HepG2 (cell line): ENCODE measurements around the gene EMCN. TPM values are rescaled to one million over a fixed set of nuclear protein-coding genes. Genes with fewer than 3 reads are reported as not detected.

ENCODE experiments used
- ATAC-seq: fragments of 200-7000 bp; cut with Tn5 transposase; 3 replicates; pipeline ENCODE4 v1.9.1; 2020; ENCODE audit warnings: mild to moderate bottlenecking, moderate library complexity
- BruUV-seq: library from RNA; stranded (reverse); fragments of 400-500 nt; replicated peaks from 2 replicates; lab custom pipeline; 2021; lab: Mats Ljungman, UMichigan
- CTCF ChIA-PET: fragments of 300-600 bp; formaldehyde crosslinking; extraction: SDS; loops from one replicate; lab custom pipeline; 2021; ENCODE audit warnings: low total read pairs, inconsistent platforms, low intra/inter-chr PET ratio; lab: Yijun Ruan, JAX
- POLR2A ChIA-PET: fragments of 350-600 bp; sonication (Branson Sonifier 250); formaldehyde crosslinking; loops from one replicate; lab custom pipeline; 2020; ENCODE audit warnings: antibody characterized with exemption, inconsistent platforms; lab: Yijun Ruan, JAX
- DNase-seq: peaks from one replicate; pipeline ENCODE4 v3.0.0-alpha.2; 2015; ENCODE audit warnings: low spot score
- FAIRE-seq: peaks from 3 replicates; lab custom pipeline; 2011; peaks lifted over from hg19 to GRCh38; lab: Jason Lieb, UNC
- H2AFZ ChIP-seq: one replicate; pipeline ENCODE4 v1.6.1; 2011; ENCODE audit warnings: low read length, inconsistent platforms
- H3K27ac ChIP-seq: fragments of 300-600 bp; 3 replicates; pipeline ENCODE4 v1.8.0; 2011; ENCODE audit warnings: mixed run types, mild to moderate bottlenecking, mixed read lengths, low read length, inconsistent platforms; ENCODE audit not compliant: insufficient read depth; ENCODE audit errors: extremely low read length
- H3K27me3 ChIP-seq, 2 experiments: fragments of 200-600 bp in 1 of 2; 2 replicates in 1 of 2; 3 replicates in 1 of 2; pipeline versions ENCODE4 v1.6.0 to v1.8.0; 2011; ENCODE audit warnings: low read length in 2 of 2, mild to moderate bottlenecking in 2 of 2, moderate library complexity in 2 of 2, inconsistent platforms in 1 of 2; ENCODE audit not compliant: insufficient read depth in 2 of 2, control insufficient read depth in 1 of 2
- H3K36me3 ChIP-seq, 2 experiments: fragments of 200-600 bp in 1 of 2; replicated peaks in 1 of 2; 2 replicates in 1 of 2; 3 replicates in 1 of 2; pipeline versions ENCODE4 v1.5.1 to v1.8.0; 2011; ENCODE audit warnings: low read length in 2 of 2, inconsistent platforms in 1 of 2; ENCODE audit not compliant: insufficient read depth in 2 of 2, control insufficient read depth in 1 of 2
- H3K4me1 ChIP-seq: 2 replicates; pipeline ENCODE4 v1.5.1; 2012; ENCODE audit warnings: low read length, inconsistent platforms; ENCODE audit not compliant: insufficient read depth
- H3K4me2 ChIP-seq: 2 replicates; pipeline ENCODE4 v1.6.0; 2011; ENCODE audit warnings: low read depth, low read length, inconsistent platforms
- H3K4me3 ChIP-seq, 3 experiments: fragments of 200-600 bp in 1 of 3; sonication (generic), shearing (Covaris generic) in 1 of 3; replicated peaks in 1 of 3; 2 replicates each; pipeline ENCODE4 v1.5.1; 2011 to 2016; ENCODE audit warnings: low read length in 3 of 3, inconsistent platforms in 2 of 3, low read depth in 2 of 3, mild to moderate bottlenecking in 2 of 3, control low read depth in 1 of 3, mixed read lengths in 1 of 3; ENCODE audit not compliant: insufficient read depth in 1 of 3
- H3K79me2 ChIP-seq: one replicate; pipeline ENCODE4 v1.6.1; 2011; ENCODE audit warnings: low read length, inconsistent platforms; ENCODE audit not compliant: insufficient read depth
- H3K9ac ChIP-seq: 2 replicates; pipeline ENCODE4 v1.6.0; 2011; ENCODE audit warnings: mild to moderate bottlenecking, low read depth, low read length, inconsistent platforms; ENCODE audit not compliant: insufficient read depth
- H3K9me3 ChIP-seq: 2 replicates; pipeline ENCODE4 v1.5.1; 2012; ENCODE audit warnings: mild to moderate bottlenecking, low read length
- H4K20me1 ChIP-seq: 2 replicates; pipeline ENCODE4 v1.6.0; 2011; ENCODE audit warnings: inconsistent platforms, mild to moderate bottlenecking, low read length, moderate library complexity; ENCODE audit not compliant: insufficient read depth
- AHDC1 ChIP-seq: sonication (generic); formaldehyde crosslinking; IDR thresholded peaks from 2 replicates; pipeline ENCODE4 v1.5.1; 2020; ENCODE audit warnings: mild to moderate bottlenecking, missing genetic modification reagents, borderline replicate concordance
- HDAC2 ChIP-seq: sonication (generic); formaldehyde crosslinking; IDR thresholded peaks from 2 replicates; pipeline ENCODE4 v1.4.0; 2020; ENCODE audit warnings: missing genetic modification reagents
- SNAI1 ChIP-seq: sonication (generic); formaldehyde crosslinking; IDR thresholded peaks from 2 replicates; pipeline ENCODE4 v1.5.0; 2020; ENCODE audit warnings: mild to moderate bottlenecking, missing genetic modification reagents, borderline replicate concordance
- SNAPC2 ChIP-seq: sonication (generic); formaldehyde crosslinking; IDR thresholded peaks from 2 replicates; pipeline ENCODE4 v1.8.1; 2022; ENCODE audit warnings: mild to moderate bottlenecking, missing genetic modification reagents
- SRF ChIP-seq: IDR thresholded peaks from 2 replicates; pipeline ENCODE4 v1.6.1; 2011; ENCODE audit warnings: mild to moderate bottlenecking, low read depth, low read length, moderate library complexity
- ZC3H4 ChIP-seq: sonication (generic); formaldehyde crosslinking; IDR thresholded peaks from 2 replicates; pipeline ENCODE4 v1.4.0; 2020; ENCODE audit warnings: missing genetic modification reagents, borderline replicate concordance
- ZNF607 ChIP-seq: sonication (generic); formaldehyde crosslinking; IDR thresholded peaks from 2 replicates; pipeline ENCODE4 v1.5.1; 2020; ENCODE audit warnings: missing genetic modification reagents, mild to moderate bottlenecking, borderline replicate concordance
- ZNF792 ChIP-seq: IDR thresholded peaks from 2 replicates; pipeline ENCODE4 v1.6.1; 2016
- ZSCAN12 ChIP-seq: sonication (generic); formaldehyde crosslinking; IDR thresholded peaks from 2 replicates; pipeline ENCODE4 v1.9.0; 2021; ENCODE audit warnings: mild to moderate bottlenecking, missing genetic modification reagents
- WGBS: methylation state at CpG from one replicate; pipeline ENCODE4 v1.1.6; 2017; ENCODE audit warnings: low lambda C conversion rate; 5-methylcytosine and 5-hydroxymethylcytosine counted together
- in situ Hi-C: cut with HindIII; loops from 2 replicates; pipeline ENCODE4 v1.10.0; 2017; ENCODE audit warnings: low pct_unique_long_range_greater_than_20kb; ENCODE audit not compliant: extremely low pct_ligation_motif_present
- intact Hi-C: fragments of 100-400 bp; cut with micrococcal nuclease; formaldehyde crosslinking; loops from one replicate; pipeline ENCODE4 v1.10.0; 2022; ENCODE audit not compliant: unreplicated experiment
- polyA plus RNA-seq, 8 experiments: library from polyadenylated mRNA; depleted of rRNA in 3 of 8; stranded (reverse) in 7 of 8; unstranded in 1 of 8; fragments of >200 nt; fragmentation: Illumina TruSeq in 4 of 8; extraction: Trizol in 4 of 8; gene quantifications; 2 replicates each; pipeline versions ENCODE4 v1.2.1 to v1.2.3, GENCODE V29; 2011 to 2016; ENCODE audit warnings: low read depth in 4 of 8, missing spikeins in 1 of 8, mixed read lengths in 1 of 8; ENCODE audit not compliant: insufficient read depth in 1 of 8
- total RNA-seq, 5 experiments: library from RNA; depleted of rRNA; stranded (reverse); fragments of >200 nt; fragmentation: Illumina TruSeq; extraction: Trizol; gene quantifications; 2 replicates each; pipeline ENCODE4 v1.2.3, GENCODE V29; 2016; ENCODE audit warnings: low read depth in 1 of 5

The EMCN gene
- total and polyA plus RNA-seq, 2 of the 13 experiments (the other 11 are each of a cell fraction or from before 2014, with no cell fraction given) = not detected

- CTCF ChIA-PET = no interaction called here
- BruUV-seq = no TSS peak
- TF ChIP-seq ZC3H4 (CRISPR knock-in tag) (no peak), SRF (no peak), ZSCAN12 (CRISPR knock-in tag) (no peak), ZNF792 (CRISPR knock-in tag) (no peak), AHDC1 (CRISPR knock-in tag) (no peak), SNAPC2 (CRISPR knock-in tag) (no peak), HDAC2 (CRISPR knock-in tag) (no peak), SNAI1 (CRISPR knock-in tag) (no peak), ZNF607 (no peak)
- TF ChIP-seq, all 625 proteins: peak for 0
- intact Hi-C loops (no loop called here), in situ Hi-C loops (no loop called here)
- H3K4me3 ChIP-seq = no peak overlapping the region
- H3K9me3 ChIP-seq = no peaks in the 10 kb centered on the region
- ATAC-seq = no peak
- H3K79me2 ChIP-seq = no peaks in the 10 kb centered on the region
- no peaks in the 10 kb centered on the region for H3K27me3 ChIP-seq
- no peak overlapping the region for H3K9ac ChIP-seq
- no peak overlapping the region for H2AFZ ChIP-seq
- FAIRE-seq = no peak
- 12% methylated on average over 2 of the region's 2 CpGs for WGBS
- DNase-seq = no peak
- H3K4me1 ChIP-seq = no peaks in the 10 kb centered on the region
- no peaks in the 10 kb centered on the region for H4K20me1 ChIP-seq
- no peak overlapping the region for H3K27ac ChIP-seq
- POLR2A ChIA-PET = no interaction called here
- H3K36me3 ChIP-seq = no peaks in the 10 kb centered on the region
- no peak overlapping the region for H3K4me2 ChIP-seq
Measured at GRCh38 chr4:100483796-100484195, 34.0 kb downstream of the EMCN start.
